HG02610 (cell line): Measurements from ENCODE around the gene ASMTL.
"Not testable (repeated sequence)": the region's sequence is repeated elsewhere in the genome, so short reads cannot be mapped to it uniquely, and the experiment has no call there.

Source experiments
- ATAC-seq: cut with Tn5 transposase; IDR thresholded peaks from one replicate; pipeline ENCODE4 v1.9.1; 2021; ENCODE audit warnings: mild to moderate bottlenecking, moderate library complexity; ENCODE audit not compliant: unreplicated experiment

Gene ASMTL

DNA sequence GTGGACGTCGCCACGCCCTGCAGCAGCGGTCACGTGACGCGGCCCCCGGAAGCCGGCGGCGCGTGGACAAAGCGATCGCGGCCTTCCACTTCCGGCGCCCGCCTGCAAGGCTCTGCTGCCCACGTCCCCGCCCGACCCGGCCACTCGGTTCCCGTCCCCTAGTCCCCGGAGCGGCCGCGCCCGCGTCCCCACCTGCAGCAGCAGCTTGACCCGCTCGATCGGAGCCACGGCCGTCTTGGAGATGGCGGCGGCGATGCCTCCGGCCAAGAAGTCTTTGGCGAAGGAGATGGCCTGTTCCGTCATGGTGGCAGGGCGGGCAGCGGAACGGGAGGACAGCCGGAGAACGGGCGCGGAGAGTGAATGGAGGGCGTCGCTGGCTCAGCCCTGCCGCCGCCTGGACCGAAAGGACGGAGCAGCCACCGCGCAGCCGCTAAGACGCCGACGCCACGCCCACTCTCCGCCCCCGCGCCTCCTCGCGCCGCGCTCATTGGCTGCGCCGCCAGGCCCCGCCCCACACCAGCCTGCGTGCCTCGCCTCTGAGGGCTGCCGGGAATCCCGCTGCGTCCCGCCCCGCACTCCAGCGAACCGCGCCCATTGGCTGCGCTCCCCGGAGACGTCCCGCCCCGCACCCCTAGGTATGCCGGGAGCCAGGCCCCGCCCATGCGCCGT, 60.9 kb downstream of the ASMTL start, which contains the start of gene SLC25A6:
Gene SLC25A6, minus strand, starts transcription at position 407 of the 669 bp plus-strand sequence. Its CDS starts 104 bp downstream, at position 303.
- peak; percentile 92 for ATAC-seq

DNA sequence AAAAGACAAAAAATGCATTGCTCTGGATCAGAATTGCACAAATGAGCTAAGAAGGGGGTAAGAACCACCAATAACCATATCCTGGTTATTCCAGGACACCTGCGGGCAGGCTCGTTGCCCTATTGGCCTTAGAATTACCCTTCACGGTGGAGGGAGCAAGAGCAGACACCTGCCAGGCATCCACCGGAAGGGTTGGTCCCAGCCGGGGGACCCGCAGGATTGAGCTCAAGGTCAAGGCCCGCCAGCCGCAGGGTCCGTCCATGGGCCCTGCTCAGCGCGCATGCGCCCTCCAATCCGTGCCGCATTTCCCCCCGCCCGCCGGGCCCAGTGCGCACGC, 61.4 kb downstream of the ASMTL start:
- peak; percentile 39 for ATAC-seq

DNA sequence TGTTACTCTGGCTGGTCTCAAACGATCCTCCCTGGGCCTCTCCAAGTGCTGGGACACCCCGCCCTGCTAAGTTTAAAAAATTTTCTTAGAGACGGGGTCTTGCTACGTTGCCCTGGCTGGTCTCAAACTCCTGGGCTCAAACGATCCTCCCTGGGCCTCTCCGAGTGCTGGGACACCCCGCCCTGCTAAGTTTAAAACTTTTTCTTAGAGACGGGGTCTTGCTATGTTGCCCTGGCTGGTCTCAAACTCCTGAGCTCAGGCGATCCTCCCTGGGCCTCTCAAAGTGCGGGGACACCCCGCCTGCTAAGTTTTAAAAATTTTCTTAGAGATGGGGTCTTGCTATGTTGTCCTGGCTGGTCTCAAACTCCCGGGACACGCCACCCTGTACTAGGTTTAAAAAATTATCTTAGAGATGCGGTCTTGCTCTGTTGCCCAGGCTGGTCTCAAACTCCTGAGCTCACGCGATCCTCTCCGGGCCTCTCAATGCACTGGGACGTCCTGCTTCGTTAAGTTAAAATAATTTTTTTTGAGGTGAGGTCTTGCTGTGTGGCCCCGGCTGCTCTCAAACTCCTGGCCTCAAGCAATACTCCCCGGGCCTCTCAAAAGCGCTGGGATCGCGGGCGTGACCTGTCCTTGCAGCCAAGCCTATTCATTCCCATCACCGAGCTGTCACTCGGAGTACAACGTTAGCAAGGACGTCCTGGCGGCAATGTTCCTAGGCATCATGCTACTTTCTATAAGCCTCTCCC, 61.9 kb downstream of the ASMTL start:
- no peak for ATAC-seq

DNA sequence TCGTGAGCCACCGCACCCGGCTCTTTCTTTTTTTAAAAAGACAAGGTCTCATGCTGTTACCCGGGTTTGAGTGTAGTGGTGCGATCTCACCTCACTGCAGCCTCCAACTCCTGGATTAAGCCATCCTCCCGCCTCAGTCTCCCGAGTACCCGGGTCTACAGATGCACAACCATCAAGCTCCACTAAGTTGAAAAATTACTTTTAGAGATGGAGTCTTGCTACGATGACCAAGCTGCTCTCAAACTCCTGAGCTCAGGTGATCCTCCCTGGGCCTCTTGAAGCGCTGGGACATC, 62.8 kb downstream of the ASMTL start:
- ATAC-seq, result no peak

DNA sequence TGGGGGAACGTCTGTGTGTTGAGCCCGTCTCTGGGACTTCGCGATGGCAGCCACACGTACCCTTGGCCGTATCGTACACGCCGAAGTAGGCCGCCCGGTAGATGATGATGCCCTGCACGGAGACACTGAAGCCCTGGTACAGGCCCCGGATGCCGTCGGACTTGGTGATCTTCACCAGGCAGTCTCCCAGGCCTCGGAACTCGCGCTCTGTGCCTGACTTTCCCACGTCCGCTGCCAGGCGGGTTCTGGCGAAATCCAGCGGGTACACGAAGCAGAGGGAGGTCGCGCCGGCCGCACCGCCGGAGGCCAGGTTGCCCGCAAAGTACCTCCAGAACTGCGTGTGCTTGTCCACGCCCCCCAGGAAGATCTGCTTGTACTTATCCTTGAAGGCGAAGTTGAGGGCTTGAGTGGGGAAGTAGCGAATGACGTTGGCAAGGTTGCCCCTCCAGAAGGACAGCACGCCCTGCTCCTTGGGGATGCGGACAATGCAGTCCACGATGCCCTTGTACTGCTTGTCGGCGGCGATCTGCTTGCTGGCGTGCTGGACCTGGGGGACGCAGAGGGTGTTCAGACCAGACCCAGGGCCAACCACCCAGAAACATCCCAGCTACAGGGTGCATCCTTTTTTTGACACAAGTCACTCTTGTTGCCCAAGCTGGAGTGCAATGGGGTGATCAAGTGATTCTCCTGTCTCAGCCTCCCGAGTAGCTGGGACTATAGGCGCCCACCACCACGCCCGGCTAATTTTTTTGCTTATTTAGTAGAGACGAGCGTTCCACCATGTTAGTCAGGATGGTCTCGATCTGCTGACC, 63.3 kb downstream of the ASMTL start:
- no peak for ATAC-seq

DNA sequence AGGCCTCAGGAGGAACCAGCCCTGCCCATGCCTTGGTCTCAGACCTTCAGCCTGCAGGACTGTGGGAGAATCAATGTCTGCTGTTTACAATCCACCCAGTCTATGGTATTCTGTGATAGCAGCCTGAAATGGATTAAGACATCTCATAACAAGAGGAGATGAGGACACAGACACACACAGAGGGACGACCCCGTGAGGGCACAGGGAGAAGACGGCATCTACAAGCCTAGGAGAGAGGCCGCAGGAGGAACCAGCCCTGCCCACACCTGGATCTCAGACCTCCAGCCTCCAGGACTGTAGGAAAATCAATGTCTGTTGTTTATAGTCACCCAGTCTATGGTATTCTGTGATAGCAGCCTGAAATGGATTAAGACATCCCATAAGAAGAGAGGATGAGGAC, 64.1 kb downstream of the ASMTL start:
- ATAC-seq, result no peak

DNA sequence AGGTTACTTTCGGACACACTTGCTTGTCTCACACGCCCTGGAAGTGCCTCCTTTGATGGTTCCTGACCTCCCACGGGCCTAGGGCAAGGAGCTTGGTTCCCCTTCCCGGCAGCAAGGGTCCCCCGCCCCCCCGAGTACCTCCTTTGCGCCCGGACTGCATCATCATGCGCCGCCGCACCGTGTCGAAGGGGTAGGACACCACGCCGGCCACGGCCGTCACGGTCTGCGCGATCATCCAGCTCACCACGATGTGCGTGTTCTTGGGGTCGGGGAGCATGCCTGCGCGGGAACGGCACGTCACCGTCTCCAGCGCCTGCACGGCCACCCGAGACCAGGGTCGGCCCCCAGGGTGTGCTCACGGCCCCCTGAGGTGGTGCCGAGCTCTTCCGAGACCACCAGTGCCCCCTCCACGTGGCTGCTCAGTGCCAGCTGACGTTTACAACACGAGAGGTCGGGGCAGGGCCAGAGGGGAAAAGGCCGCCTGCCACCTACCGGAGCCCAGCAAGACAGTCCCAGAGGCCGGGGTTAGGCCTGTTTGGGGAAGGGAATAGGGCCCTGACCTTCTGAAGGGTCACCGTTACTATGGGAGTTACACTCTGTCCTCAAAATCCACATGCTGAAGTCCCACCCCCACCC, 65.5 kb downstream of the ASMTL start:
- no peak for ATAC-seq

DNA sequence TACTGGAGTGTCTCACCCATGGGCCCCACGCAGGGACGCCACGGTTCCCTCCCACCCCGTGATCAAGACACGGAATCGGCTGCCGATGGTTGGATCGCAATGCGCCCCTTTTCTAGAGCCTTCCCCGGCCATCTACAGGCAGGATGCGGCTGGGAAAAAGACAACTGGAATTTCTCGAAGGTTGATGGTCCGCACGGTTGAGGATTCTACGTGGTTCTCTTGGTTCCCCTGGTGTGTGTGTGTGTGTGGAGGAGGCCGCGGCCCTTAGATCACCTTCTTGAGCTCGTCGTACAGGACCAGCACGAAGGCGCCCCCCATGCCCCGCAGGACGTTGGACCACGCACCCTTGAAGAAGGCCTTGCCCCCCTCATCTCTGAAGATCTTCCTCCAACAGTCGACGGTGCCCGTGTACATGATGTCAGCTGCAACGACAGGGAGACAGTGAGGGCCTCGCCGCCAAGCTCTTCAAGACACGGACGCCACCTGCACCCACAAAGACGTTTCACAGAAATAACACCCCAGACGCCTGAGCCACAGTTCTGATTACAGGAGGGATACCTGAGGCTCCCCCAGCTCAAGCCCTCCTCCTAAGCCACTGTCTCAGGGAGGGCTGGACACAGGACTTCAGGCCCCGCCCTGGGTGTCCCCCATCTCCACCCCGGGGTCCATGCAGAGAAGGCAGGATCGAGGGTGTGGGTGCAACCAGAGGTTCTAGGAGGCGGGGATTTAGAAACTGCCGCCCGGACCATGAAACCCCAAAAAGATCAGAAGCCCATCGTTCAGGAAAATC, 66.2 kb downstream of the ASMTL start:
- ATAC-seq, result no peak

DNA sequence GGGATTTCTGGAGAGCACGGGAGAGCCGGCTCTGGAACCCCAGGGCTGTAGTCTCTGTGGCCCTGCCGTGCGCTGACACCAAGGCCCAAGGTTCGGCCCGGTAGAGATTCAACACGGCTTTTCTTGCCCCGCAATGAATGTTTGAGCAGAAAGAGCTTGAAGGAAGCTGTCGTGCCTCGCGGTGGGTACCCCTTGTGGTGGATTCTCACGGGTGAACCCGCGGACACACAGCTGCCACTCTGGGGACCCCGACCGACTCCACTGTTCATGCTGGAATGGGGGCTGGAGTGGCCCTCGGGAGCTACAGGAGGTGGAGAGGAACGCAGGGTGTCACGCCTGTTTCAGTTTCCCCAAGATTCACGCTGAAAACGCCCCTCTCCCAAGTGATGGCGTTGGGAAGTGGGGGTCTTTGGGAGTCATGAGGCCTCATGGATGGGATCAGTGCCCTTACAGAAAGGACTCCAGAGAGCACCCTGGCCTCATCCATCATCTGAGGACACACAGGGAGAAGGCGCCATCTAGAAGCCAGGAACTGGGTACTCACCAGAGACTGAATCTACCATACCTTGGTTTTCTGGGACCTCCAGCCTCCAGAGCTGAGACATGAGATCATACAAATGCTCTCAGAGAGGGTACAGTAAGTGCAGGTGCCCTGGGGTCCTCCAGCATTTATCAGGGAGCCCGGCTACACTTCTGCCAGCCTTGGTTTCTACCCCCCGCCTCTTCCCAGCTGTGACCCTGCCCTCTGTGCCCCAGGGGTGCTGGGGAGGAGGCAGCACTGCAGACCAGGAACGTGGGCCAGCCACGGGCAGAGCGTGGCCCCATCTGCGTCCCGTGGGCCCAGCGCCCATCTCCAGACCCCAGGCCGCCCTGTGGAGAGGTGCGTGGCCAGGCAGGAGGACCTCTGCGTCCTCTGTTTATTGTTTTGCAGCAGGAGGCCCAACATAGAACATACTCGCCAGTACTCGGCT, 67.2 kb downstream of the ASMTL start:
- no peak for ATAC-seq

DNA sequence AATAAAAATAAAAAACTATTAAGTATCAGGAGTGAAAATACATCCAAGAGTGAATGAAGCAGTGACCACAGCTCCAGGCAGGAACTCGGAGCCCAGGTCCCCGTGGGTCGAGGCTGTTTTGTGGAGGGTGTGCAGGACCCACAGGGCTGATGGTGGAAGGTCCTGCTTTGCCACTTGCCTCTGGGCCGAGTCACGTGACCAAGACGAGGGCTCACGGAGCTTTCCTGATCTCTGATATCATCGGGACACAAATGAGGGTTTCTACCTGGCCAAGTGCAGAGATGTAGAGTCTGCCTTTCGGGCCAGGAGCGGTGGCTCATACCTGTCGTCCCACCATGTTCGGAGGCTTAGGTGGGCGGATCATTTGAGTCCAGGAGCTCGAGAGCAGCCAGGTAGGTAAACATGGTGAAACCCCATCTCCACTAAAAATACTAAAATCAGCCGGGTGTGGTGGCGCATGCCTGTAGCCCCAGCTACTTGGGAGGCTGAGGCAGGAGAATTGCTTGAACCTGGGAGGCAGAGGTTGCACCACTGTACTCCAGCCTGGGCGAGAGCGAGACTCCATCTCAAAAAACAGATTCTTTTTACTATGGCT, 68.0 kb downstream of the ASMTL start:
- no peak for ATAC-seq

DNA sequence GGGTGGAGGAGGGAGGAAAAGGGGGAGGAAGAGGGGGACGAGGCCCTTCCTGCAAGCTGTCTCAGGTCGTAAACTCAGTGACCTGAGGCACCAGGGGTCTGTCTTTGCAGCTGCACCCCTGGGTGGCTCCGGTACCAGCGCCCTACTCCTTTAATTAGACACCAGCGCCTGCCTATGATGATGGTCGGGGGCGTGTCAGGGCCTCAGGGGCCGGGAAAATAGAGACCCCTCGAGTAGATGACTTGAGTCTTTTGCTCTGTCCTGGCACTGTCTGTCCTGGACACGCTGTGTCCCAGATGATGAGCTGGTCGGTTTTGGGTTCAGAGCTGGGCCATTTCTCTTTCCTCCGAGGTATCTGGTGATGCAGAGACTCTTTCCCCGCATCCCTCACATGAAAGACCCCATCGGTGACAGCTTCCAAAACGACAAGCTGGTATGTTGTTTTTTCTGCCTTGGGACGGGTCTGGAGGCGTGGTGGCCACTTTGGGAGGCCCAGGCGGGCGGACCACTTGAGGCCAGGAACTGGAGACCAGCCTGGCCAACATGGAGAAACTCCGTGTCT, 72.0 kb downstream of the ASMTL start:
- no peak for ATAC-seq

DNA sequence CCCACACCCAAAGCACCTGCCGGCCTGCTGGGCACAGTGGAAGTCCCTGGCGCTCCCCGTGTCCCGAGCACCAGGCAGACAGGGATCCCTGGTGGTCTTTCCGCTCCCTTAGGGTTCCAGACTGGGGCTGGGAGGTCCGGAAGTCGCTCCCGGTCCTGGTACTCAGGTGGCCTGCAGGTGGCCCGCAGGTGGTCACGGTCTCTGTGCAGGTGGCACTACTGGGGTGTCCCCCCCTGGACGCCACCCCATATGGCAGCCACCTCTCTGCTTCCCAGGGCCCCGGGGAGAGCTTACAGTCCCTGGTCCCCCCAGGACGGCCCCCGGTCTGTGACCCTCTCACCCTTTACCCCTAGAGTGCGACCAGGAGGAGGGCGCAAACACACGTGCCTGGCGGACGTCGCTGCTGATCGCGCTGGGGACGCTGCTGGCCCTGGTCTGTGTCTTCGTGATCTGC, 74.4 kb downstream of the ASMTL start:
- ATAC-seq, result no peak

DNA sequence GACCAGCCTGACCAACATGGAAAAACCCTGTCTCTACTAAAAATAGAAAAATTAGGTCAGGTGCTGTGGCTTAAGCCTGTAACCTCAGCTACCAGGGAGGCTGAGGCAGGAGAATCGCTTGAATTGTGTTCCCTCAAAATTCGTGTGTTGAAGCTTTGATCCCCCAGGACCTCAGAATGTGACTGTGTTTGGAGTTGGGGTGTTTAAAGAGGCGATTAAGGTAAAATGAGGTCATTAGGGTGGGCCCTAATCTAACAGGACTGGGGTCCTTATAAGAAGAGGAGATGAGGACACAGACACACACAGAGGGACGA, 84.4 kb downstream of the ASMTL start:
- no peak for ATAC-seq

DNA sequence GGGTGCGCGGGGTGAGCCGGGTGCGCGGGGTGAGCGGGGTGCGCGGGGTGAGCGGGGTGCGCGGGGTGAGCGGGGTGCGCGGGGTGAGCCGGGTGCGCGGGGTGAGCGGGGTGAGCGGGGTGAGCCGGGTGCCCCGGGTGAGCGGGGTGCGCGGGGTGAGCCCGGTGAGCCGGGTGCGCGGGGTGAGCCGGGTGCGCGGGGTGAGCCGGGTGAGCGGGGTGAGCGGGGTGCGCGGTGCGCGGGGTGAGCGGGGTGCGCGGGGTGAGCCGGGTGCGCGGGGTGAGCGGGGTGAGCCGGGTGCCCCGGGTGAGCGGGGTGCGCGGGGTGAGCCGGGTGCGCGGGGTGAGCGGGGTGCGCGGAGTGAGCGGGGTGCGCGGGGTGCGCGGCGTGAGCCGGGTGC, 86.3 kb downstream of the ASMTL start:
- ATAC-seq, result not testable (repeated sequence)

DNA sequence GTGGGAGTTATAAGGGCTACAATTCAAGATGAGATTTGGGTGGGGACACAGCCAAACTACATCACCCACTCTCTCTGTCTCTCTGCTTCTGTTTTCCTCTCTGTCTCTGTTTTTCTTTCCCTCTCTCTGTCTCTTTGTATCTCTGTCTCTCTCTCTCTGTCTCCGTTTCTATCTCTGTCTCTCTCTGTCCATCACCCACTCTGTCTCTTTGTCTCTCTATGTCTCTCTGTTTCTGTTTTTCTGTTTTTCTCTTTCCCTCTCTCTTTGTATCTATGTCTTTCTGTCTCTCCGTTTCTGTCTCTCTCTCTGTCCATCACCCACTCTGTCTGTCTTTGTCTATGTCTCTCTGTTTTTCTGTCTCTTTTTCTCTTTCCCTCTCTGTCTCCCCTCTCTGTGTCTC, 90.8 kb downstream of the ASMTL start:
- ATAC-seq, result no peak

DNA sequence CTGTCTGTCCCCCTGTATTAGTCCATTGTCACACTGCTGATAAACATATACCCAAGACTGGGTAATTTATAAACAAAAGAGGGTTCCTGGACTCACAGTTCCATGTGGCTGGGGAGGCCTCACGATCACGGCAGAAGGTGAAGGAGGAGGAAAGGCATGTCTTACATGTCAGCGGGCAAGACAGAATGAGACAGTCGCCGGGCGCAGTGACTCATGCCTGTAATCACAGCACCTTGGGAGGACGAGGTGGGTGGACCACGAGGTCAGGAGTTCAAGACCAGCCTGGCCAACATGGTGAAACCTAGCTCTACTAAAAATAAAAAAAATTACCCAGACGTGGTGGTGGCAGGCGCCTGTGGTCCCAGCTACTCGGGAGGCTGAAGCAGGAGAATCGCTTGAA, 91.4 kb downstream of the ASMTL start:
- ATAC-seq, result no peak

DNA sequence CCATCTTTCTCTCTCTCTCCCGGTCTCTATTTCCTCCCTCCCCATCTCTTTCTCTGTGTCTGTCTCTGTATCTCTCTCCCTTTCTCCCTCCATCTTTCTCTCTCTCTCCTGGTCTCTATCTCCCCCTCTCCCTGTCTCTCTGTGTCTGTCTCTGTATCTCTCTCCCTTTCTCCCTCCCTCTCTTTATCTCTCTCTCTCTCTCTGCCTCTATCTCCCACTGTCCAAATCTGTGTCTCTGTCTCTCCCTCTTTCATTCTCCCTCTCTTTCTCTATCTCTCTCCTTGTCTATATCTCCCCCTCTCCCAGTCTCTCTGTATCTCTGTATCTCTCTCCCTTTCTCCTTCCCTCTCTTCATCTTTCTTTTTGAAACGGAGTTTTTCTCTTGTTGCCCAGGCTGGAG, 92.5 kb downstream of the ASMTL start:
- no peak for ATAC-seq

DNA sequence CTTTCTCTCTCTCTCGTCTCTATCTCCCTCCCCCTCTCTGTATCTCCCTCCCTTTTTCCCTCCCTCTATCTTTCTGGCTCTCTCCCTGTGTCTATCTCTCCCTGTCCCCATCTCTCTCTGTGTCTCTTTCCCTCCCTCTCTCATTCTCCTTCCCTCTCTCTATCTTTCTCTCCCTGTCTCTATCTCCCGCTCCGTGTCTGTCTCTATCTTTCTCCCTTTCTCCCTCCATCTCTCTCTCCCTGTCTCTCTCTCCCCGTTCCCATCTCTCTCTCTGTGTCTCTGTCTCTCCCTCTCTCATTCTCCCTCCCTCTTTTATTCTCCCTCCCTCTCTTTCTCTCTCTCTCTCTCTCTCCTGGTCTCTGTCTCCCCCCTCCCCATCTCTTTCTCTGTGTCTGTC, 93.2 kb downstream of the ASMTL start:
- ATAC-seq, result no peak
